Keratinocyte (primary cell): ENCODE results near the gene HEXB. TPM values are rescaled to one million over a fixed set of nuclear protein-coding genes. Genes with fewer than 3 reads are reported as not detected.

ENCODE experiments used
- DNase-seq: peaks from one replicate; pipeline ENCODE4 v3.0.0-alpha.2; 2011; ENCODE audit warnings: low read depth, missing footprints, low spot score
- FAIRE-seq: peaks from 2 replicates; lab custom pipeline; 2011; peaks lifted over from hg19 to GRCh38; lab: Jason Lieb, UNC
- H2AFZ ChIP-seq: 2 replicates; pipeline ENCODE4 v1.6.0; 2012; ENCODE audit warnings: low read length, control low read depth, inconsistent platforms; ENCODE audit not compliant: control insufficient read depth
- H3K27ac ChIP-seq: 2 replicates; pipeline ENCODE4 v1.5.1; 2011; ENCODE audit warnings: low read length; ENCODE audit not compliant: control insufficient read depth, insufficient read depth
- H3K27me3 ChIP-seq: 3 replicates; pipeline ENCODE4 v1.6.0; 2011; ENCODE audit warnings: low read length; ENCODE audit not compliant: control insufficient read depth, insufficient read depth; ENCODE audit errors: extremely low read depth
- H3K36me3 ChIP-seq, 2 experiments: 2 replicates in 1 of 2; 3 replicates in 1 of 2; pipeline ENCODE4 v1.5.1; 2011; ENCODE audit warnings: low read length in 2 of 2, mild to moderate bottlenecking in 1 of 2; ENCODE audit not compliant: control insufficient read depth in 2 of 2, insufficient read depth in 2 of 2; ENCODE audit errors: extremely low read depth in 1 of 2
- H3K4me1 ChIP-seq: 3 replicates; pipeline ENCODE4 v1.5.1; 2011; ENCODE audit warnings: low read length; ENCODE audit not compliant: control insufficient read depth, insufficient read depth; ENCODE audit errors: extremely low read depth
- H3K4me2 ChIP-seq: 3 replicates; pipeline ENCODE4 v1.6.0; 2011; ENCODE audit warnings: low read depth, low read length; ENCODE audit not compliant: control insufficient read depth, insufficient read depth; ENCODE audit errors: extremely low read depth
- H3K4me3 ChIP-seq, 3 experiments: fragments of 200-600 bp in 1 of 3; sonication (generic) in 1 of 3; 2 replicates in 2 of 3; 3 replicates in 1 of 3; pipeline ENCODE4 v1.5.1; 2011 to 2016; ENCODE audit warnings: low read length in 3 of 3, mild to moderate bottlenecking in 3 of 3, control low read depth in 2 of 3, inconsistent platforms in 1 of 3, low read depth in 1 of 3, mixed read lengths in 1 of 3, mixed run types in 1 of 3, moderate library complexity in 1 of 3; ENCODE audit not compliant: control insufficient read depth in 2 of 3, insufficient read depth in 2 of 3; ENCODE audit errors: extremely low read depth in 1 of 3
- H3K79me2 ChIP-seq: 2 replicates; pipeline ENCODE4 v1.6.0; 2012; ENCODE audit warnings: low read length; ENCODE audit not compliant: control insufficient read depth, insufficient read depth
- H3K9ac ChIP-seq: 3 replicates; pipeline ENCODE4 v1.6.0; 2011; ENCODE audit warnings: low read length; ENCODE audit not compliant: control insufficient read depth, insufficient read depth; ENCODE audit errors: extremely low read depth
- H3K9me1 ChIP-seq: 3 replicates; pipeline ENCODE4 v1.6.0; 2011; ENCODE audit warnings: low read length; ENCODE audit not compliant: control insufficient read depth, insufficient read depth; ENCODE audit errors: extremely low read depth
- H3K9me3 ChIP-seq: 2 replicates; pipeline ENCODE4 v1.5.1; 2012; ENCODE audit warnings: low read depth, low read length; ENCODE audit not compliant: control insufficient read depth
- H4K20me1 ChIP-seq: 3 replicates; pipeline ENCODE4 v1.6.0; 2011; ENCODE audit warnings: low read length; ENCODE audit not compliant: control insufficient read depth, insufficient read depth; ENCODE audit errors: extremely low read depth
- EZH2 ChIP-seq: IDR thresholded peaks from one replicate; pipeline ENCODE4 v1.6.1; 2012; ENCODE audit warnings: inconsistent platforms, mild to moderate bottlenecking, low read length, moderate library complexity
- dilution Hi-C: fragments of 300-500 bp; cut with MboI; formaldehyde crosslinking; loops from one replicate; pipeline ENCODE4 v1.7.0; 2020; ENCODE audit warnings: low sequenced_read_pairs; ENCODE audit not compliant: extremely low pct_ligation_motif_present
- polyA plus RNA-seq, 5 experiments: library from polyadenylated mRNA; depleted of rRNA in 3 of 5; stranded (reverse) in 3 of 5; stranded (forward) in 1 of 5; unstranded in 1 of 5; fragments of >200 nt; gene quantifications; 1 replicate in 1 of 5; 2 replicates in 3 of 5; 3 replicates in 1 of 5; pipeline versions ENCODE4 v1.2.1 to v1.2.3, GENCODE V29; 2011 to 2012; ENCODE audit warnings: missing spikeins in 2 of 5, low read depth in 1 of 5, low replicate concordance in 1 of 5
- TF ChIP-seq, protein P1 (sequence below), 3 experiments: IDR thresholded peaks in 1 of 3; conservative IDR thresholded peaks in 1 of 3; optimal IDR thresholded peaks in 1 of 3; 2 replicates in 2 of 3; 3 replicates in 1 of 3; pipeline versions ENCODE3 to v1.5.1; 2011; ENCODE audit warnings: low read length in 3 of 3, mild to moderate bottlenecking in 3 of 3, moderate library complexity in 2 of 3, control low read depth in 1 of 3, inconsistent platforms in 1 of 3; ENCODE audit not compliant: insufficient read depth in 2 of 3; ENCODE audit errors: extremely low read depth in 1 of 3

Gene HEXB
- polyA plus RNA-seq, 1 donor (not counting 4 experiments of a cell fraction or from before 2014, with no cell fraction given): 192 TPM

DNA sequence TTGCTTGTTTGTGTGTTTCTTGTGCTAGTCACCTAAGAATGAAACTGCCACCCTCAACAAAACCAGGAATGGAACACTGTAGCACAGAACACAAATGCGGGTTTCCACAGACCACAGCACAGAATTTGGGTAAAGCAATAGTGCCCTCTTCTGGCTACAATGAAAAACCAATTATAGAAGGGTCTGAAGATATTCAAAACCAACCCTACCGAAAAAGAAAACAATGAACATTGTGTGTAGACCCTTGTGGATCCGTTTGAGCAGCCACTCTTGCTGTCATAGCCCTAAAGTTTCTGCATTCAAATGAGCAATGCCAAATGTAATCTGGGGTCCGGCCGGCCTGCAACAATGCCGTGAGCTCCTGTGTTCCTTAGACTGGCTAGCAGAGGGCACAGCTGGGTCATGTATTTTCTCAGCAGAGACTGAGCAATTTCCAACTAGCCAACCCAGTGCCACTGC lies 36.2 kb upstream of the HEXB start:
- dilution Hi-C loops: no loop called here
- TF ChIP-seq EZH2: no peak
- TF ChIP-seq, protein P1, sequence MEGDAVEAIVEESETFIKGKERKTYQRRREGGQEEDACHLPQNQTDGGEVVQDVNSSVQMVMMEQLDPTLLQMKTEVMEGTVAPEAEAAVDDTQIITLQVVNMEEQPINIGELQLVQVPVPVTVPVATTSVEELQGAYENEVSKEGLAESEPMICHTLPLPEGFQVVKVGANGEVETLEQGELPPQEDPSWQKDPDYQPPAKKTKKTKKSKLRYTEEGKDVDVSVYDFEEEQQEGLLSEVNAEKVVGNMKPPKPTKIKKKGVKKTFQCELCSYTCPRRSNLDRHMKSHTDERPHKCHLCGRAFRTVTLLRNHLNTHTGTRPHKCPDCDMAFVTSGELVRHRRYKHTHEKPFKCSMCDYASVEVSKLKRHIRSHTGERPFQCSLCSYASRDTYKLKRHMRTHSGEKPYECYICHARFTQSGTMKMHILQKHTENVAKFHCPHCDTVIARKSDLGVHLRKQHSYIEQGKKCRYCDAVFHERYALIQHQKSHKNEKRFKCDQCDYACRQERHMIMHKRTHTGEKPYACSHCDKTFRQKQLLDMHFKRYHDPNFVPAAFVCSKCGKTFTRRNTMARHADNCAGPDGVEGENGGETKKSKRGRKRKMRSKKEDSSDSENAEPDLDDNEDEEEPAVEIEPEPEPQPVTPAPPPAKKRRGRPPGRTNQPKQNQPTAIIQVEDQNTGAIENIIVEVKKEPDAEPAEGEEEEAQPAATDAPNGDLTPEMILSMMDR (optimal IDR thresholded peaks at IDR 0.05 in 1 of 3, IDR thresholded peaks at IDR 0.05 in 1 of 3, conservative IDR thresholded peaks at IDR 0.05 in 1 of 3; ENCODE audit: extremely low read depth in 1 of 3, insufficient read depth in 2 of 3, low read length in 3 of 3): peak; percentile 55 to 62 (median 59)
- H3K4me2 ChIP-seq: no peak overlapping the region
- H3K36me3 ChIP-seq: no peaks in the 10 kb centered on the region
- no peaks in the 10 kb centered on the region for H3K9me3 ChIP-seq
- no peak for DNase-seq
- no peaks in the 10 kb centered on the region for H4K20me1 ChIP-seq
- H3K4me1 ChIP-seq: peaks cover 40% of the 10 kb centered on the region
- no peaks in the 10 kb centered on the region for H3K27me3 ChIP-seq
- H2AFZ ChIP-seq: peak overlapping the region; percentile 32
- peak; percentile 79 for FAIRE-seq
- no peak overlapping the region for H3K27ac ChIP-seq
- H3K9me1 ChIP-seq: no peaks in the 10 kb centered on the region
- H3K79me2 ChIP-seq: no peaks in the 10 kb centered on the region
- H3K4me3 ChIP-seq: no peak overlapping the region
- H3K9ac ChIP-seq: no peak overlapping the region

GRCh38 chr5:74649421-74649973 lies 35.5 kb upstream of the HEXB start:
- Histone ChIP-seq H3K9me3 (no peaks in the 10 kb centered on the region), H4K20me1 (no peaks in the 10 kb centered on the region), H2AFZ (no peak overlapping the region), H3K36me3 (no peaks in the 10 kb centered on the region), H3K79me2 (no peaks in the 10 kb centered on the region), H3K27ac (no peak overlapping the region), H3K9me1 (no peaks in the 10 kb centered on the region), H3K9ac (no peak overlapping the region), H3K4me1 (peaks cover 36% of the 10 kb centered on the region), H3K4me2 (no peak overlapping the region), H3K4me3 (no peak overlapping the region), H3K27me3 (no peaks in the 10 kb centered on the region)
- FAIRE-seq: no peak
- dilution Hi-C loops: no loop called here
- DNase-seq: no peak
- TF ChIP-seq, protein P1 (optimal IDR thresholded peaks at IDR 0.05 in 1 of 3, IDR thresholded peaks at IDR 0.05 in 1 of 3, conservative IDR thresholded peaks at IDR 0.05 in 1 of 3; ENCODE audit: extremely low read depth in 1 of 3, insufficient read depth in 2 of 3, low read length in 3 of 3): no peak
- TF ChIP-seq EZH2: no peak
